ENCODE data around the gene KRT16. TPM values are rescaled to one million over a fixed set of nuclear protein-coding genes. Genes with fewer than 3 reads are reported as not detected.
"Not testable (repeated sequence)": the region's sequence is repeated elsewhere in the genome, so short reads cannot be mapped to it uniquely, and the experiment has no call there.

Gene KRT16
- 1 to 10 TPM in 2 of 12 donors, under 1 TPM in 1, not detected in 9; 0.90 to 3.9 (median 1.5) TPM for polyA plus RNA-seq (ENCODE audit: insufficient read length in 12 of 12)
- long read RNA-seq, donor 1: 0 reads
- long read RNA-seq, donor 2: 0 reads
- long read RNA-seq, donor 3: 0 reads
- long read RNA-seq, donor 4: 0 reads
- long read RNA-seq, donor 5: 0 reads
- long read RNA-seq, donor 6: 0 reads
- long read RNA-seq, donor 7: 0 reads
- long read RNA-seq, donor 8: 0 reads
- long read RNA-seq, donor 9: 0 reads
- long read RNA-seq, donor 10: 0 reads
- long read RNA-seq, donor 11: 0 reads

DNA sequence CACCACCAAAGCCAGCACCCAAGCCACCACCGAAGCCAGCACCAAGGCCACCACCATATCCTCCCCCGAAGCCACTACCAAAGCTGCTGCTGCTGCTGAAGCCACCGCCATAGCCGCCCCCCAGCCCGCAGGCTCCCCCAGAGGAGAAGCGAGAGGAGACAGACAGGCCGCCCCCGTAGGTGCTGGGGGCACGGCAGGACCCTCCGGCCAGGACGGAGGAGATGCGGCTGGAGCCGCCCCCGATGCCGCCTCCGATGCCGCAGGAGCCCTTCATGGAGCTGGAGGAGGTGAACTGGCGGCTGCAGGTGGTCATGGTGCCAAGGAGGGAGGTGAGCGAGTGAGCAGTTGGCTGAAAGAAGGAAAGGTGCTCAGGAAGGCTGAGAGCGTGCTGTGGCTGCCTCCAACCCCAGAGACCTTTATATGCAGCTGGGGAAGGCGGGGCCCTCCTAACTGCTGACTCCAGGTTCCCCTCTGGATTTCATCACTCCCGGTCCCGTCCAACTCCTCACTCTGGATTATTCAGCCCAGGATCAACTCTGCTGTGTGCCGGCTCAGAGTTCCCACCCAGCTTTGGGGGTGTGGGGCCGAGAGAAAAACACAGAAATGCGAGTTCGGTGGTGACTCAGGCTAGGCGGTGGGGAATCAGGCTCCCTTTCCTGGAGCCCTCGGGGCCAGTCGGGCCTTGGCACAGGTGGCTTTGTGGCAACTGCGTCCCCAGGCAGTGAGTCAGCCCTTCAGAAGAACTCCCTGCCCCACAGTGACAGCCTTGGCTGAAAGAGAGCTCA lies at the start of gene KRT16:
KRT16 (minus strand) TSS at position 392 of the 785 bp plus-strand sequence; CDS start at position 313, 79 bp downstream.
- DNase-seq: not testable (repeated sequence)

DNA sequence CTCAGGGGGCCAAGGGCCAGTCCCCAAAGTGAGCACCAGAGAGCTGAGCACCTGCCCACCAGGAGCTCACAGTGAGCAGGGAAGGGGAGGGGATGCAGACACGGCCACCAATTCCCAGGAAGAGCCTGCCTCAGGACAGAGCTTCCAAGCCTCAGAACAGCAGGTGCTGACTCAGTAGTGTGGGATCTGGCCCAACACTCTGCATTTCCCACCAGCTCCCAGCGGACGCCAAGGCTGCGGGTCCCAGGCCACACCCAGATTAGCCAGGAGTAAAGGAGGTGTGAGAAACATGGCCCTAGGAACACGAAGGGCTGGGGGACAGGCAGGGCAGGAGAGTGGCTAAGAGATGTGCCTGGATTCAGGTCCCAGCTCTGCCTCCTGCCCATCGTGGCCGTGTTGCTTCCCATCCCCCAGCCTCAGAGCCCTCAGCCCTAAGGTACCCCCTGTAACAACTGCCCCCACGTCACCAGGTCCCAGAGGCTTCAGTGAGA lies 47.7 kb upstream of the KRT16 start:
- no peak for DNase-seq

DNA sequence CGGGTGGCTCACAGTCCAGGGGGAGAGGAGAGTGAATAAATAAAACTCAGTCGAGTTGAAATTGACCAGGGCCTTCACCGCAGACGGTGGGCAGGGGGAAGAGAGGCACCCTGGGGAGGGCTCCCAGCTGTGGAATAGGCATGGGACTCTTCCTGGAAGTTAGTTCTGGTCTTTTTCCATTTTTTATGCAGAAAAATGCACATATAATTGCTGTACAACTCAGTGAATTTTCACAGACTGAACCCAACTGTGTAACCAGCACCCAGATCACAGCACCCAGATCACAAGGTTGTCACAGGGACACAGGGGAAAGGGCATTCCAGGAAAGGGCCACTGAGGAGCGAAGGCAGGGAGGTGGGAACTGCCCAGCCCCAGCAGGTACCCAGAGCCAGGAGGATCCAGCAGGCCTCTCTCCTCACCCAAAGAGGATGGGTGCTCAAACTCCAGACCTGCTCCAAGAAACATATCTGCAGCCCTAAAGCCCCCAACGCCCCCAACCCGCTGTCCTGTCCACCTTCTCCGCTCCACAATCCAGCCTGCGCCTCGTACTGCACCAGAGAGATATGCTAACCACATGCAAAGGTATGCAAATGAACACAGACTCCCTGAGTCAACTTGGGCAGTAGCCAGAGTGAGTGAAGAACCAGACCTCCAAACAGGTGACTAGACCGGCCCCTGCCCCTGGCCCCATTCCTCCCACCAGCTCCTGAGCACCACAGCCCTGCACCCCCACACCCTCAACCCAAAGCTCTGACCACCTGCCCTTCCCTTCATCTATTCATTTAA lies 47.1 kb upstream of the KRT16 start:
- no peak for DNase-seq

DNA sequence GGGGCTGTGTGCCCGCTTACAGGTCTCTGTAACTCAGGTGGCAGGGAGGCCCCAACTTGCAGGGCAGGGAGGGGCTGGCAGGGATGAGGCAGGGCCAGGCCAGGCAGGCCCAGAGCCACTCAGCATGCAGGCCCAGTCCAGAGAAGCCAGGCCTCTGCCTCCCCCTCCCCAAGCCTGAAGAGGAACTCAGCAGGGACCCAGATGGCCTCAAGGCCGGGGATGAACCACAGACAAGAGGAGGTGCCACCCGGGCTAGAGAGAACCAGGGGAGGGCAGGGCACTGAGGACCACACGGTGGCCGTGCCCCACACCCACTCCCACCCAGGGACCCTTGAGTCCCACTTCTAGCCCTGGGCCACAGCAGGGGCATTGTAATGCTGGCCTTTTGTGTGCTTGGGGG lies 46.3 kb upstream of the KRT16 start:
- DNase-seq: no peak

DNA sequence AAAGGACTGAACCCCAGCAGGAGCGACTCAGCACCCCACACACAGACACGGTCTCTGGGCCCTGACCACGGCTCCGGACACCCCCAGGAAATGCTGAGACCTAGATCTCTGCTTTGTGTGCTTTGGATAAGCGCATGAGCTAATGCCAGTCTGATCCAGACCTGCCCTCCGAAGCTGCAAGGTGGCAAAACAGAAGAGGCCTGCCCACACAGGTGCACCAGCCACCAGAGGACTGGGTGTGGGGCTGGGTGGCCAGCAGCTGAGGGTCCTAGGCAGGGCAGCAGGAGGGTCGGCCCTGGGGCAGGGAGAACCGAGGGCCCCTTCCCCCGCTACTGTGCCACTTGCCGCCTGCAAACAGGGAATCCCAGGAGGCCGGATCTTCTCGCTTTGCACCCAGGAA lies 45.4 kb upstream of the KRT16 start:
- DNase-seq: no peak

DNA sequence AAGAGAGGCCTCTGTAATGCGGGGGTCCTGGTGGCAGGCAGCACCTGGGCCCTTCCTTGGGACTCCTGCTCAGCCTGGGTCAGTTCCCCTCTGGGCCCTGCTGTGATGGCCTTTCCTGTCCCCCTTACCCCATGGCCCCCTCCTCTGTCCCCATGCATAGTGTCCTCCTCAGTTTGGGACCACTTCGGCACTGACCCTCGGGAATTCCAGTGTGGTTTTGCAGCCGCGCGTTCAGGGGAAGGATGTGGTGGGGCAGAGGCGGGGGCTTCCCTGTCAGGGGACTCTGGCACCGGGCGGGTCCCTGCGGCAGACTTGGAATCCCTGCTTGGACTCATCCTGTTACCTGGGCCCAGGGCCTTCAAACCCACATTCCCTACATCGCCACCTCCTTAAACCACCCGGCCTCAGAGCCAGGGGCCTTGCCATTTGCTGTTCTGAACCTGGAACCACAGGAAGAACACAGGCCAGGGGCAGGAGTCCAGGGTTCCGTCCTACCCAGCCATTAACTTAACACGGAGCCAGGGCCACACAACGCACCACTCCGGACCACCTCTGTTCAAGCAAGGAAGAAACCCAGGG lies 44.7 kb upstream of the KRT16 start:
- no peak for DNase-seq

DNA sequence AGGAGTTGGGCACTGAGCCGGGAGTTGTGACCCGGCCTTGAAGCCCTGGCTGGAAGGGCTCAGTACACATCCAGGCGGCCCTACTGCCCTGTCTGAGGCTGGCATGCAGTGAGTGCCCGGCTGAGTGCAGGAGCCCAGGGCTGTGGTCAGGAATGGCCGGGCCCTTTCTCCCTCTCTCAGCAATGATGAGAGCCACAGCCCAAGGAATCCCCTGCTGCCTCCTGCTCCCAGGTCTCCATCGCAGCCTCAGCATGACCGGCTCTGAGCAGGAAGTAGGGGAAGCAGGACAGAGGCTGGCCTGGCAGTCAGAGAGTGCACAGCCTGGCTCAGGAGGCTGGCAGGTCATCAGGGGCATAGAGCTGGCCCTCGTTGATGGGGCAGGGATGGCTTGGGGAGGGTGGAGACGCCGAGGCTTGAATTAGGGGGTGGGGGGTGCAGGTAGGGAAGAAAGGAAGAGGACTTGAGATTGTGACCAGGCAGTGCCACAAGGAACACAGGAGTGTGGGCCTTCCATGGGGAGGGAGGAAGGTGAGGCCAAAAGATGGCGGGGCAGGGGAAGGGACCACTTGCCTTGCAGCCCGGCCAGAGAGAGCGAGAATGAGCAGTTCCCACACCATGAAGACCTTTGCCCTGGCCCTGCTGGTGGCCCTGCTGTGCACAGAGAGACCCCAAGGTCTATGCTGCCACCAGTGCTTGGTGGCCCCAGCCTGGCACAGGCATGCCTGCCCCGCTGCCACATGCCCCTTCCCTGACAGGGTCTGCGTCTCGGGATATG lies 43.9 kb upstream of the KRT16 start:
- DNase-seq: no peak

DNA sequence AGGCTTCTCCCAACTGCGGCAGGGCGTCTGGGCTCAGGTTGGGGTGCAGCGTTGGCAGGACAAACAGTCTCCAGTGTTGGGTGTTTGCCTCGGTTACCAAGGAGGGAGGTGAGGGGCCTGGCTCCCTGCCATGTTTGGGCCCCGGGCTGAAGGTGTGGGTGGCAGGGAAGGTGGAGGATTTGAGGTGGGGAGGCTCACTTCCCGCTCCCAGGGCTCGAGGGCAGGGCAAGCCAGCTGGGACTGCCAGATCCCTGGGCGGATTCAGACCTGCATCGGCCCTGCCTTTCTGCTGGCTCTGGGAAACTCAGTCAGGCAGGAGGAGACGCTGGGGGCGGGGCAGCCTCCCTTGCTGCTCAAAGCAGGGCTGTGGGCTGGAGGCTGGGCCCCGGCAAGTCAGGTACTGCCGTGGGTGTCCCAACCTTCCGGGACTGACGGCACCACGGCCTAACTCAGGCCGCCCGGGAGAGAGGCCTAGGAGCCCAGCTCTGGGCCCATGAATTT lies 43.1 kb upstream of the KRT16 start:
- DNase-seq: no peak

DNA sequence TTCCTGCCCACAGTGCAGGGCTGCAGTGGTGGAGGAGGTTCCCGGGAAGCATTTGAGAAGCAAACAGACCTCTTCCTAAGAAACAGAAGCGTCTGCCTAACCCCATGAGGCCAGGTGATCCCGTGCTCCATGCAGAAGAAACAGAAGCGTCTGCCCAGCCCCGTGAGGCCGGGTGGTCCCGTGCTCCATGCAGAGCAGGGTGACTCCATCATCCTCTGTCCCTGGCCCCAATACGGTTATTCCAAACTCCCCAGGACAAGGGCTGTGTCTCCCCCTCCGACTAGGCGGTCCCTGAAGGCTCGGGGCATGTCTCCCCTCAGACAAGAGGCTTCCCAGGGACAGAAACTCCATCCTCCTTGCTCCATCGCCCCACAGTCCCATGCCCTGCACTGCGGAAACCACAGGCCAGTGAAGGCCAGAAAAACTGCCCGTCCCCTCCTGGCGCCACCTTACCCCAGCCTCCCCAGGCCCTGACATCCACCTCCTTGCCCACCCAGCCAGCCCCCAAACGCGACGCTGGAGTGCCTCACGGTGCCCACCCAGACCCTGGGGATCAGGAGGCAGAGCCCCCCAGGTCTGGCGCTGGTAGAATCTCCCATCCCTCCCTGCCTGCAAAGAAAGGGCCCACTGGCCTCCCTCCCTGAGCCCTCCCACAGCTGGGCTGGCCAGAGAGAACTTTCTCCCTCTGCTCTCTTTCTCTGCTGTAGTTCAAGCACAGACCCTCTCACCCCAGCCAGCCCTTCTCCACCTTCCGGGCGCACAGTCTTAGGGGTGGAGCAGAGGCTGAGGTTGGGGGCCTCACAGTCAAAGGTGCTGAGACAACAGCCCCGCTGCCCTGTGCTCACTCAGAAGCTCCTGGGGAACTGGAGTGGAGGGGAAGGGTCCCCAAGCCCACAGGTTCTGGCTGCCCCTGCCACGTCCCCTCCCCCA lies 42.4 kb upstream of the KRT16 start:
- DNase-seq: no peak

DNA sequence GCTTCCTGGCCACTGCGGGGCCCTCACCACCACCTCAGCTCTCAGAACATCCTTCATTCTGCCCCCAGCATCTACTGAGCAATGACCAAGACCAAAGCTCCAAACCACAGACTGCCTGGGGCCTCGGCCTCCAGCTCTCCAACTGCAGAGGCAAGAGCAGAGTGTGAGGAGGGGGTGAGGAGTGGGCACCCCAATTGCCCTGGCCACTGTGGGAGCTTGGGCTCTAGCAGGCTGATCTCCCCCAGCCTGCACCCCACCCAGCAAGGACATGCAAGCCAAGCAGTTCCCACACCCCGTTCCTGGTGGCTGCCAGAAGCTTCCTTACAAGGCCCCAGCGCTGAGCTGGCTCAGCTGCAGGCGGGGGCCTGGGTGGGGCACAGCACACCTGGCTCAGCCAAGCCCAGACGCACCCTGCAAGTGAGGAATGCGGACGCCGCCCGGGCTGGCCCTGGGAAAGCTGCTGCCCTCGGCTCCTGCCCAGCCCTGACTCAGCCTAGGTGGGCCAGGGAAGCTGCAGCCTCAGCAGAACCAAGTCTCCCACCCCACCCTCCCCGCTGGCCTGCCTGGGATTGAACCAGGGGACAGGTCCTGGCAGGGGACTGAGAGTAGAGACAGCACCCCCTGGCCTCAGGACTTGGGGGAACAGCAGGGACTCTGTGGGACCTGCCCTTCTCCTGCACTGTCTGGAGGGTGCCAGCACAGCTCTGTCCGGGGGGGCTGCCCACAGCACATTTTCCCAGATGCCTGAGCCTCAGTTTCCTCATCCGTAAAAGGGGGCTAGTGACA lies 41.5 kb upstream of the KRT16 start:
- DNase-seq: no peak

DNA sequence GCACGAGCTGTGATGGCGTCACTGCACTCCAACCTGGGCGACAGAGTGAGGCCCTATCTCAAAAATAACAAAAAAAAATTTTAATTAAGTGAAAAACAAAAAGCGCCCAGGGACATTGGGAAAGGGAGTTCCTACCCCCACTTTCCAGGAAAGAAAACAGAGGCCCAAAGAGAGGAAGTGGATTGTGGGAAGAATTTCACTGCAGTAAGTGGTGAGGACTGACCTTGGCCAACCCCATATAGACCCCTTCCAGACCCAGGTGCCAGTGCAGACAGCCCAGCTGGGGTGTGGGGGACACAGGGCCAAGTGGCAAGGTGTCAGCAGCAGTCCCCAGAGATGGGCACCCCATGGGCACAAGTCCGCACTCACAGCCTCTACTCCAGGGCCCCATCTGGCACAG lies 40.9 kb upstream of the KRT16 start:
- DNase-seq: no peak

DNA sequence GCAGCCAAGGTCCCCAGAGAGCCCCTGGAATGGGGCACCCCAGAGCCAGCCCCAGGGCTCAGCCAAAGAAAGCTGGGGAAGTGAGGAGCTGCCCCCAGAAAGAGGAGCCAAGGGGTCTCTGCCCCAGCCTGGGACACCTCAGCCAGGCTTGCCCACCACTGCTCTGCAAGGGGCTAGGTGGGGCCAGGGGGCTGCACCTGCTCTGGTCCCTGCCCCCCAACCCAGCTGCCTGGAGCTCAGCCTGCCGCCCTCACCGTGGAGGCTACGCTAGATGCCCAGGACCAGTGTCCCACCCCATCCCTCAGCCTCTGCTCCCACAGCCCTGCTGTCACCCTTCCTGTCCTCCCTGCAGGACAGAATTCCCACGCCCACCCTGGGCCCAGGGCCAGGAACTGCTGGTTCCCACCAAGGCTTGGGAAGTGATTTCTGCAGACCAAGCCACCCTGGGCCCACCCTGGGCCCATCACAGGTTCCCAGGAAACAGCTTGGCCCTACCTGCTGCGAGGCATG lies 39.9 kb upstream of the KRT16 start:
- no peak for DNase-seq

DNA sequence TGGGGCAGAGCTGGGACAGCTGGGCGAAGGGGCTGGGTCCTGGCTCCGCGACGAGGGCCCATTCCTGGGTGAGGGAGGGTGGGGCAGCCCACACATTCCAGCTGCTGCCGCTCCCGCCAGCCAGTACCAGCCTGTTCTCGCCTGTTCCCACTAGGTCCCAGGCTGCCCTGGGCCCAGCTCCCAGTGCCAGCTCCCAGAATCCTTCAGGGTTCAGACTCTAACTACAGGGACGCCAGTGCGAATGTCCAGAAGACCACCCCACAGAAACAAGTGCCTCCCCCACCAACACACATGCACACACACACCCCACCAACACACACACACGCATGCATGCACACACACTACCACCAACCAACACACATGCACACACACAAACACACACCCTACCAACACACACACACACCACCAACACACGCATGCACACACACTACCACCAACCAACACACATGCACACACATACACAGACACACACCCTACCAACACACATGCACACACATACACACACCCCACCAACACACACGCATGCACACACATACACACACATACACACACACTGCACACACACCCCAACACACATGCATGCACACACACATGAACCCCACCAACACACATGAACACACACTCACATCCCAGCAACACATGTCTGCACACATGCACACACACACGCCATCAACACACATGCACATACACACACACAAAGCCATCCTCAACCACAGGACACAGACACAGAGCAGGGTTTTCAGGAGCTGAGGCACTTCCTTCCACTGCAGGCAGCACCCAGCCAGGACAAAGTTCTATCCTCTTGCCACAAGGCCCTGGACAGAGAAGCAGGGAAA lies 39.3 kb upstream of the KRT16 start:
- peak; percentile 31 for DNase-seq

DNA sequence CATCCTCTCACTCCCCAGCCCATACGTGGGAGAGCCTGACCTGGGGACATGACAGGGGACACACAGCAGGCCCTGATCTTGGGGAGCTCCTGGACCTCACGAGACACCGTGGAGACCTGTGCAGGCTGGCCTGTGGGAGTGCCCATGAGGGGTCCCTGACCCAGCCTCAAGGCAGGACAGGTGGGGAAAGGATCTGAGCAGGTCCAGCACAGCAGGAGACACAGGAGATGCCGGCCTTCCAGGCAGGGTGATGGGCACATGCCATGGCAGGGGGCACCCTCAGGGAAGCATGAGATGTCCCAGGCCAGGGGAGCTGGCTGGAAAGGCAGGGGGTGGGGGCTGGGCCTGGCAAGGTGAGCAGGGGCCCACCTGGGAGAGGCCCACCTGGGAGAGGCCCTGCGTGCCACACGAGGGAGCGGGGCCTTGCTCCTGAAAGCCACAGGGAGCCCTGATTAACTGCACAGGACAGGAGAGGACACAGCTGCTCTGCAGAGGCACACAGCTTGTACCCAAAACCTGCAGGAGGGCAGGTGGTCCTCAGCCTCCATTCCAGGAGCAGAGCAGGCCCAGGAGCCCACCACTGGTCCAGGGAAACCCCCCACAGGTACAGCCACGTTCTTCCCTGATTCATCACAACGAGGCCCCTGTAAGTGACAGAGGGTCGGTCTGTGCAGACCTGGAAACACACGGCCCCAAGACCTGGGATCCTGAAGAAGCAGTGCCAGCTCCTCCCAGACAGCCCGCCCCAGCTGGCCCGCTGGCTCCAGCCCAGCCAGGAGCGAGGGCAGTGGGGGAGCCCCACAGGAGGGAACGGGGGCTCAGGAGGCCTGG lies 38.4 kb upstream of the KRT16 start:
- DNase-seq: no peak

DNA sequence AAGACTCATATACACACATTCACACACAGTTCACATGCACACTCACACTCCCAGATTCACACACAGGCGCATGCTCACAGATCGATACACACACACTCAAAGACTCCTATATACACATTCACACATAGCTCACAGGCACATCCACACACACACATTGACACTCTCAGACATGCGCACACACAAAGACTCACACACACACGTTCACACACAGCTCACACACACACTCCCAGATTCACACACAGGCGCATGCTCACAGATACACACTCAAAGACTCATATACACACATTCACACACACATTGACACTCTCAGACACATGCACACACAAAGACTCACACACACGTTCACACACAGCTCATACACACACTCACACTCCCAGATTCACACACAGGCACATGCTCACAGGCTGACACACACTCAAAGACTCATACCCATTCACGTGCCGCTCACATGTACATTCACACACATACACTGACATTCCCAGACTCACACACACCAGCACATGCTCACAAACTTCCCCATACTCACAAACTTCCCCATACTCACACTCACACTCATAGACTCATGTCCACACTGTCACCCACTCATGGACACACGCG lies 37.5 kb upstream of the KRT16 start:
- no peak for DNase-seq

DNA sequence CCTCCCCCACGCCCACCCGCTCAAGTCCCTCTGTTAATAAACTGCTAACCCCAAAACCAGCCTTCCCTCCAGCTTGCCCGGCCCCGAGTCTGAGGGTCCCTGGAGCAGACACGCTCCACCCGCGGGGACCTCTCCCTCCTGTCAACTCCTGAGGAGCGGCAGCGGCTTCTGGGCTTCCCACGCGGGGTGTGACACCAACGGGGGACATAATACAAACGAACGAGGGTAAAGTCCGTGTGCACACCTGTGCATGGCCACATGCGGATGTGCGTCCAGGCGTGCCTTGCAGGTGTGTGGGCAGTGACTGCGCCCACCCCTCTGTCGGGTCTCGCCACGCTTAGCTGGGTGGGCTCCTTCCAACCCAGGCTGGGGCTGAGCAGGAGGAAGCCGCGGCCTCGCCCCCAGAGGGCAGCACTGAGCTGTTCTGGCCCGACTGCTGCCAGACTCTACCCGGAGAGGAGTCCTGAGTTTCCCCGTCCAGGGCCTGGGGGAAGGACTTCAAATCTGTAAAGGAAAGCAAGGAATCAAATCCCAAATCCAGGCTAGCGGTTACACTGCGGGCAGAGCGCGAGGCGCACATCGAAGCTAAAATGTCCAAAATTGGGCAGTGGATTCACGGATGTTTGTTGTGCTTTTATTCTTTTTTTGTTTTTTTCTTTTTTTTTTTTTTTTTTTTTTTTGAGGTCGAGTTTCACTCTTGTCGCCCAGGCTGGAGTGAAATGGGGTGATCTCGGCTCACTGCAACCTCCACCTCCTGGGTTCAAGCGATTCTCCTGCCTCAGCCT lies 36.0 kb upstream of the KRT16 start:
- peak; percentile 85 for DNase-seq

Measured in muscle of arm (tissue), 14 donors.